Measurements from ENCODE around the gene MAB21L4.

The MAB21L4 gene

DNA sequence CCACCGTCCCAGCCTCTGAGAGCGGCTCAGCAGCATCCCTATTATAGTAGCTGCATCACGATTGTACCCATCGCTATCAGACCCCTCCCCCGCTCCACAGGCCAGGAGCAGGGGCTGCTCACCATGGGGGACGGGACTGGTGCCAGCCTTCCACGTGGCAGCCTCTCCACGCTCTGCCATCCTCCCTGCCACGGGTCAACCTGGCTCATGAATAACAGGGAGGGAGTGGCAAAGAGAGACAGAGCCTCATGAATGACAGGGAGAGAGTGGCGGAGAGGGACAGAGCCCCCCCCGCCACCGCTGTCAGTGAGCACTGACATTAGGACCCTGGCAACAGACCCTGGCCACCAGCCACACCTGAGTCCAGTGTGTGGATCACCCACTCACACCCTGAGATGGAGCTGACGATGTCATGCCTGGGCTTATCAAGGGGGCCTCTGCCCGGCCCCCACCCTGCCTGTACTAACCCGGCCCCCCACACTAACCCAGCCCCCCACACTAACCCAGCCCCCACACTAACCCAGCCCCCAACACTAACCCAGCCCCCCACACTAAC lies 27.1 kb upstream of the MAB21L4 start:
- no peak for DNase-seq

DNA sequence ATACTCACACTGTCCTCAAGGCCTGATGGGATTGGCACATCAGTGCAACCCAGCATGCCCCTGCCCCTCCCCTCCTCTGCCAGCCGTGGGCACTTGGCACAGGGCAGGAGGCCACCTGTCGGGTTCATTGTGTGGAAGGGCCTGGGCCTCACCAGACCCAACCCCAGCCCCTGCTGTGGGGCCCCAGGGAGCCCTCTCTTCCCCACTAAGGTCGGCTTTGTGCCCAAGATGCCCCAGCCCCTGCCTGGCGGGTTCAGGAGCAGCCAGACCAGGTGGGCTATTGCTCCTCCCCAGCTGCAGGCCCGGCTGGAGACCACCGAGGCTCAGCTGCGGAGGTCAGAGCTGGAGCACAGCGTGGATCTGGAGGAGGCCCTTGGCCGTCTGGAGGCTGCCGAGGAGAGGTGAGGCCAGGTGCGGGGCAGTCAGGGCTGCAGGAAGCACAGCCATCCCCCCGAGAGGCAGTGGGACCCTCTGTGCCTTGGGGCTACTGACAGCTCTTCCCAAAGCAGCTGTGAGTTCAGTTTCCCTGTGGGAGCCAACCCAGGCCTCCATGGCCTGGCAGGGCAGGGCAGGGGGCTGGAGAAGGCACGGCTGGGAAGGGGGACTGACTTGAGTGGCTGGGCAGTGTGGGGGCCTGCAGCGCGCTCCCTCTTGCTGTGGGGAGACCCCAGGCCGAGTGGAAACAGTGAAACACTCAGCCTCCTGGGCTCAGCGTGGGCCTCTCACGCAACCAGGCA lies 26.5 kb upstream of the MAB21L4 start:
- DNase-seq = no peak

DNA sequence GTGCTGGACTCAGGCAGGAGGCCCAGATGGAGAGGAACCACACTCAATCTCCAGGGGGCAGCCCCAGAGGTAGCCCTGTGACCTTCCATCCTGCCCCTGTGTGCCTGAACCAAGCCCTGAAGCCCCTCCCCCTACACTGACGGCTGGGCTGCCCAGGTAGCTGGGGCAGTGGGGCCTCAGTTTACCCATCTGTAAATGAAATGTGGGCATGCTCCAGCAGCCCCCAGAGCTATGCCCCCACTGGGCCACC lies 26.0 kb upstream of the MAB21L4 start:
- no peak for DNase-seq

DNA sequence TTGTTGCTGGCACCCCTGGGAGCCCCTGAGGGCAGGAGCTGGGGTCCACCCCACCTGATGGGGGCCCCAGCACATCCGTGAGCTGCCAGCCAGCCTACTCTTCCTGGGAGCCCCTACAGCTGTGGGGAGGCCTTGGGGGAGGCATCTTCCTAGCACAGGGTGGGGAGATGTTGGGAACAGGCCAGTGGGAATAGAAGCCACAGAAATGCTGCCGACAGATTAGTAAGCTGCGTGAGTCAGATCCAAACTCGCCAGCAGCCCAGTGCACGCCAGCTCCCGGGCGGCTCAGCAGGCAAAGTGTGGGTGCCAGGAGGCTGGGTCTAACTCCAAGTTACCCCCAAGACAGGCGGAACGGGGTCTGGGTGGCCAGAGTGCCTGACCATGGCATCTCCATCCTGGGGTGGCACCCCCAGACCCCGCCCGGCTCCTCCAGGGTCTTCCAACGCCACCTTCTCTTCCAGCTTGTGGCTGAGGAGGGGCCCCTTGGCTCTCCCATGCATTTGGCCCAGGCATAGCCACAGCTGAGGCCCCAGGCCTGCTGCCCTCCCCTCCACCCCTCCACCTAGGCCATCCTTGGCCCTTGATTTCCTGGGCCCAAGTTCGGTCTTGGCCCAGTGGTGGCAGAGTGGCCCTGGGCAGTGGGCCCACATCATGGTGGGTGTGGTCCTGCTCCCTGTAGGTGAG lies 25.5 kb upstream of the MAB21L4 start:
- no peak for DNase-seq

DNA sequence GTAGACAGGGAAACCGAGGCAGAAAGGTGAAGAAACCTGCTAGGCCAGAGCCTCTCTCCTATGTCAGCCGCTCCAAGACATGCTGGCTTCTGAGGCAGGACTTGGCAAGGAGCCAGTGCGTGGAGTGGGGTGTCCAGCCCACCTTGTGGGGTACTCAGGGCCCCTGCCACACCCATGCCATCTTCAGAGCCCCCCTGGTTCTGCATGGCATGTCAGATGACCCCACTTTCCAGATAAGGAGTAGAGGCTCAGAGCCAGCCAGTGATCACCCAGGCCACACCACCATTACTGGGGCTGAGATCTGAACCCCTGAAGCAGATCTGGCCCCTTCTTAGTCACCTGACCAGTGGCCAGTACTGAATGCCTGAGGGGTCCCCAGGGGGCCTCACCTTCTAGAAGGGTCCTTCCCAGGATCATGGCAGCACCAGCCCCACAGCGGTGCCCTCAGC lies 24.9 kb upstream of the MAB21L4 start:
- DNase-seq = no peak

DNA sequence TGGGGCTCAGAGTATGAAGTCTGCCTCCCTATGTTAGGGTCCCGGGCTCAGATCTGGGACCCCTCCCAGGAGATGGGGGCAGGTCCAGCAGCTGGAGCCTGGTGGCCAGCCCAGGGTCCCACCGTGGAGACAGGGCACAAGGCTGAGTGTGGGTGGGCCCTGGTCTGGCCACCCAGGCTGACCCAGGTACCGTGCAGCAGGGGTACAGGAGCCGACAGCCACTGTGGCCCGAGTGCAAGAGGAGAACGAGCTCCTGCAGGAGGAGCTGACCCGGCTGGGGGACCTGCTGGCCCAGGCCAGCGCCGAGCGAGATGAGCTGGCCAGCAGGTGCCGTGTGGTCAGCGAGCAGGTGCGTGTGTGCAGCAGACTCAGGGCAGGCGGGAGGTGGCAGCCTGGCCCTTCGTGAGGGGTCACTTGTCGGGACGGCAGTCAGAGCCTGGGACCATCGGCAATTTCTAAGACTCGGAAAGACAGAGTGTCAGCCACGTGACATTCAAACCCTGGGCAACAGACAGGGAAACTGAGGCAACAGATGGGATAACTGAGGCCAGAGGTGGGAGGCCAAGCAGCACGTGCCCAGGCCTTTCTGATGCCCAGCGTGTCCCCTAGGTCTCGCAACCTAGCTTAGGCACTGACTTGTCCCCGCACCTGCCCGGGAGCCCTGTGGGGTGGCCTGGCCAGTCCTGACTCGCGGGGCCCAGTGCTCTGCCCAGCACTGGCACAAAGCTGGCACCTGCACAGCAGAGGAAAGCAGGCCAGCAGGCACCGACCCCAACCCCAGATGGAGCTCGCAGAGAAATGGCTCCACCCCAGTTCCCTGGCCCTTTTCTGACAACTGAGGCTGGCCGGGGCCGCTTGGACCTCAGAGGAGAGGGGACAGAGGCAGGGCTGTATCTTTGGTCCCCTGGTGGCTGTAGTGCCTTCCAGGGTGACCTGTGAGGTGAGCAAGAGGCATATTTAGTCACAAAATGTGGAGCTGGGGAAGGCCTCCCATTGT lies 24.1 kb upstream of the MAB21L4 start:
- DNase-seq = no peak

DNA sequence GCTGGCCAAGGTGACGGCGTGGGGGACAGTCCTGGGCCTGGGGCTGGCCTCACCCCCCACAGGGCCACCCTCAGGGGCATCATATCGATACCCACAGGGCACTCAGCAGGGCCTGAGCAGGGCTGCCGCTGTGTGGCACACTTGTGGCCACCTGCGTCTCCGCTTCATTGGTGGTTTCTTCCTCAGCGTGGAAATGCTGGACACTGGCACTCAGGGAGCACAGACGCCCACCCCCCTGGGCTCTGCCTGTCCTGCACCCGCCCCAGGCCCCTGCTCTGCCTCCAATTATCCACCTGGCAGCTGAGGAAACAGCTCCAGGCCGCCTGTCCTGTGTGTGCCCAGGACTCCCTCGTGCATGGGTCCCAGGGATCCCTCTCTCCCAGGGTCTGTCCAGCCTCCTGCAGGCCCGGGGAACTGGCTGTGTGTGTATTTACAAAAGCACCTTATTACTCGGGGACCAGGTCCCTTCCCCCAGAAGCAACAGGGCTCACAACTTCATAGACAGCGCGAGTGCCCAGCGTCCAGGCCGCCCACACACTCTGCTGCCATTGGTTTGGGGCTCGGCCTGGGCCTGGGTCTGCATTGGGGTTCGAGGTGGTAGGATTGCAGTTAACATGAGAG lies 23.3 kb upstream of the MAB21L4 start:
- no peak for DNase-seq

DNA sequence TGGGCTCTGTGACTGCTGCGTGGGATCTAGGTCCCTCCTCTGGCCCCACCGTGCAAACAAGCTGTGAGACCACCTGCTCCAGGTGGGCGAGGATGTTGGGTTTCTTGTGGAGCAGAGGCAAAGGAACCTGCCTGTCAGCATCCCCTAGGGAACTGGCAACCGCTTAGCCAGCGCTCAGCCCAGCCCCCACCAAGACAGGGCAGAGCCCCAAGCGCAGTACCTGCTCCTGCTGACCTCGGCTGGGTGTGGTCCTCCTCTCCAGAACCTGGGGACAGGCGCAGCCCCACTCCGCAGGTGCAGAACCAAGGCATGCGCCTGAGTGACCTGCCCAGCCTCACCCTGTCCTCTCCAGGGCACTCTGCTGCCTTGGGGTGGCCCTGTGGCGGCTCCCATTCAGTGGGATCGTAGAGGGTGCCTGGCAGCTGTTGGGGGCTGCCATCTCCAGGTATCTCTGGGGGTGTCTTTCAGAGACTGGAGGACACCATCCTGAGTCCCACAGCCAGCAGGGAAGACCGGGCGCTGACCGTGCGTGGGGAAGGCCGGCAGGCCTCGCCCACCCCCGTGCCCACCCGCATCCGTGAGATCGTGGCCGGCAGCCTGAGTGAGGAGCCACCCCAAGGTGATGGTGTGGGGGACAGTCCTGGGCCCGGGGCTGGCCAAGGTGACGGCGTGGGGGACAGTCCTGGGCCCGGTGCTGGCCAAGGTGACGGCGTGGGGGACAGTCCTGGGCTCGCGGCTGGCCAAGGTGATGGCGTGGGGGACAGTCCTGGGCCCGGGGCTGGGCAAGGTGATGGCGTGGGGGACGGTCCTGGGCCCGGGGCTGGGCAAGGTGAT lies 22.5 kb upstream of the MAB21L4 start:
- no peak for DNase-seq

DNA sequence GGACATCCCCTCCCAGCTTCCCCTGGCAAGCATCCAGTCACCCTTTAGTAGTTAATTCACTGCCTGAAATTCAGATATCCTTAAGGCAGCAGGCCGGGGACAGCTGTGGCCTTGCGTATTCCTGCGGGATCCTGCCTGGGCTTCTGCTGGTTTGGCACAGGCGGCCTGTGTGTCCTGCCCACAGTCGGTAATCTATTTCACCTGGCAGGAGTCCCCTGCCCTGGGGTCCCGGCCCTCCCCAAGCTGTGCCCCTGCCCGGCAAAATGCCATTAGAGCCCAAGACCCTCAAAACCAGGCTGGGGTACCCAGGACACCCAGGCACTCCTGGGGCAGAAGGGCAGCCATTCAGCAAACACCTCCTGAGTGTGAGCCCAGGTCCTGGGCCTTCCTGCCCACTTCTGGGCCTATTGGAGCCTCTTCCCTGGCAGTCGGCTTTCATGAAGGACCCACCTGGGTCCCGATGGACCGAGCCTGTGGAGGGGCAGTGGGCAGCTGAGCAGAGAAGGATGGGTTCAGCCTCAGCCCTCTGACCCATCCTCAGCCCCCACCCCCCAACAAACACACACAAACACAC lies 21.8 kb upstream of the MAB21L4 start:
- no peak for DNase-seq

DNA sequence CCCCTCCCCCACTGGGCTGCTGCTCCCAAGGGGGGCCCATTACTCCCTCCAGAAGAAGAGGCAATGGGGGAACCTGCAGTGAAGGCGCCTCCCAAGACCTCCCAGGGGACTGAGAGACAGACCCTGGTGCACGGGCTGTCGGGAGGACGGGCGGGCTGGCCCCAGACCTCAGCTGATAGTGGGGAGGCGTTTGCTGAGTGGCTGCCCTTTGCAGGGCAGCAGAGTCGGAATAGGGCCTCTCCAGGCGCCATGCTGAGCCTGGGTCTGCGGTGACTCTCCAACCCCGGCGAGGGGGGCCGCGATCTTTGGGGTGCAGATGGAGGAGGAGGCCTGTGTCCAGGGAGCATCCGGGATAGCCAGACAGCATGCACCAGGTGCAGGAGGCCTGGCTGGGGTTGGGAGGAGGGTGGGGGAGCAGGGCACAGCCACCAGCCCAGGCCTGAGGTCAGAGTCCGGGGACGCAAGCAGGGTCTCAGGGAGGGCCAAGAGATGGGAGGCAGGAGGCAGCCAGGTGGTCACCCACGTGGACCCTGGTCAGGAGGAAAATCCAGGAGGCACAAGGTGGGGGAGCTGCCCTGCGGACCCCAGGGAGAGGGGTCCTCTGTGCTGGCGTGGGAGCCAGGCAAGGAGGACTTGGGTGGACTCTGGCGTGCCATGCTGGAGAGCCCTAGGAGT lies 21.2 kb upstream of the MAB21L4 start:
- no peak for DNase-seq

DNA sequence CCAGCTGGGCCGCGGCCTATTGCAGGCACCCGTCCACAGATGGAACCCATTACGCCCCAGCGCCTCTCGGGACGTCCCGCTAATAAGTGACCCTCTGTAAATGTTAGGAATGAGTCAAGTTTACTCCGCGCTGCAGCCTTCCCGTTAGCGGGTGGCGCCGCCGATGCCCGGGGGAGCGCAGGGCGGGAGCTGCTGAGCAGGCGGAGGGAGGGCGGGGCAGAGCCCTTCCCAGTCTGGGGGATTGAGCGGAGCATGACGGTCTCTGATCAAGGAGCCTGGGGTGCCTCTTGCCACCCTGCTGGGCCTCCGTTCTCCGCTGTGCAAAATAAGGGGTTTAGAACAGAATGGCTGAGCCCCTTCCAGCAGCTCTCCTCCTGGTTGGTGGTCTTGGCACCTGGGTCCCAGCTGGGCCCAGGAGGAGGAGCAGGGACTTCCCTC lies 20.6 kb upstream of the MAB21L4 start:
- DNase-seq = no peak

DNA sequence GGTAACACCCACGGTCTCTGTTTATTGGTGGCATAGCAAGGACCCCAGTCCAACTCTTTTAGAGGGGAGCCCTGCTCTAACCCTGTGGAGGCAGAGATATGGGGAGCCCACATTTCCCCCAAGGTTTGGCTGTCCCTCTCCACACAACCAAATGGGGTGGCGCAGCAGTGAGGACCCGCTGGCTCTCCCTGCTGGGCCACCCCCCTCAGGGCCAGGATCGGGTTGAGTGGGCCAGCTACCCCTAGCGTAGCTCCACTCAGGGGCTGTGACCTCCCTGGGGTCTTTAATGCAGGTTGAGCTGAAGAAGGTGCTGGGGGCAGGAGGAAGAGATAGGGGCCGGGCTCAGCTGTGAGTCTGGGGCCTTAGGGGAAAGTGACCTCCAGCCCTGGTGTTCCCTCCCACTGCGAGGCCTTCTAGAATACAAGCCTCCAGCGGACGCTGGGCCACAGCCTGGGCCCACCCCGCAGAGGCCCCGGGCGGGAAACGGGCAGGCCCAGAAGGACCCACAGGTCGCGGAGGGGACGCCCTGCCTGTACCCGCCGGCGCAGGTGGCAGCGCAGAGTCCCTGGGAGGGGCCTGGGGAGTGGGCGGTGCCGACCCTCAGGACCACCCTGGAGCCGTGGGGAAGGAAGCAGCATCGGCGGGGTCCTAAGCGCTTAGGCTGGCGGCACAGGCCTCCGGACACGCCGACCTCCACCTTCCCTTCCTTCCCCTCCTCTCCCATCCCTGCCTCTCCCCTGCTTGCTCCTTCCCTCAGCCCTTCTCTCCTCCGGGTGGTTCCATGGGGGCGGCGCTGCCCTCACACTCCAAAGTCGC lies 19.8 kb upstream of the MAB21L4 start:
- no peak for DNase-seq

DNA sequence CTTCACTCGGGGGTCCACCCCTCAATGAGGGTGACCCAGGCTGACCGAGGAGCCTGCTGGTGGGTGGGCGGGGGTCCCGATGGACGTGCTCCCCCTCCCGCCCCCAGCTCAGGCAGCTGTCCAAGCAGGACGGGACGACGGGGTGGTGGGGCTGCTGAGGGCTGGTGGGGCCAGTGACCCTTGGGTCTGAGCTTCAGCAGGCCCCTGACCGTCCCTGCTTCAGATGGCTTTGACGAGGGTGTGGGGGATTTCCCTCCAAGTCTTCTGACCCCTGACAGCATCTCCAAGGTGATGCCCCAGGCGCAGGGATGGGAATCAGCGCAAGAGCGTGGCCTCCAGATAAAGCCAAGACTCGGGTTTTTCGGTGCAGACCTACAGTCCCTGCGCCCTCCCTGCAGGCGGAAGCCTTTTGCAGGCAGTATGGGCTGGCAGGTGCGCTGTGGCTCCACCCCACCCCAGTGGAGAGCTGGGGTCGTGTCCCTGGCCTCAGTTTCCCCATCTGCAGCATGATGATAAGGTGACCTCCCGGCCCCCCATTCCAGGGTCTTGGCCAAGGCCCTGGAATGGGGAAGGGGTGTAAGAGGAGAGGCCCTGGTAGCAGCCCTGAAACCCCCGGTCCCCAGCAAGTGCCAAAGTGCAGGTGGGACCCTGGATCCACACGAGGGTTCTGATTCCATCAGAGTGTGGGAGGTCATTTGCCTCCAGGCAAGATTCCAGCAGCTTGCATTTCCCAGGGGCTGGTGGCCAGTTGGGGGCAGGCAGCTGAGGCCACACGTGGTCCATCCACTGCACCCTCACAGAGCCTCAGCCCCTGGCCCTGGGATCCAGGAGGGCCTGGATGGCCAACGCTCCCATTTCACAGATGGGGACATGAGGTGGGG lies 18.9 kb upstream of the MAB21L4 start:
- DNase-seq = no peak

DNA sequence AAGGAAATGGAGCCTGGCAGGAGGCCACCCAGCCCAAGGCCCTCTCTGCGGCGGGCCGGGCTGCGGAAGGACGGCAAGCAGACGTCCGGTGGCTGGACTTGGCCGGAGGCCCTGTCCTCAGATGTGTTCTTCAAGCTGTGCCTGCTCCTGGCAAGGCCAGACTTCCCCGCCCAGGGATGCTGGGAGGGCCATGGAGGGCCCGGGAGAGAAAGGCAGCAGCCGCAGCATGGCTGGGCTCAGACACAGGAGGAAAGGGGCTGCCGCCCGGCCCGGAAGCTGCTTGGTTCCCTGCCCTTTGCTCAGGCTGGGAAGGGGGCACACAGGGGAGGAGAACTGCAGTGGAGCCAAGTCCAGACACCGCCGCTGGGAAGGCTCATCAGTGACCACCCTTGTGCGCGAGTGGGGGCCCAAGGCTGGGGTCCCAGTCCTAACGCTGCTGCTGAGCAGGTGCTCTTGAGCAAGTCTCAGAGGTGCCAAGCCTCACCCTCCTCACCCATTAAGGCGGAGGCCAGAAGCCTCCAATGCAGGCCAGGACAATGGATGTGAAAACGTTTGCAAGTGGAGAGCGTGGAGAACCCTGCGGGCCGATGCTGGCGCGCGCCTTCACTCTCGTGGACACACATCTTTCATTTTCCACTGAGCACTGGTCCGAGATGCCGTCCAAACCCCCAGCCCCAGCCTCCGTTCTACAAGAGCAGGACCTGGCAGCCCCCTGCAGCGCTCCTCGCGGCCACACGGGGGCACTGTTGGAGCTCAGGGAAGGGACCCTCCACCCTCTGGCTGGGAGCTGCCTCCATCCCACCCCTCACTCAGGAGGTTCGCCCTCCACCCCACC lies 18.1 kb upstream of the MAB21L4 start:
- DNase-seq = peak; percentile 7

DNA sequence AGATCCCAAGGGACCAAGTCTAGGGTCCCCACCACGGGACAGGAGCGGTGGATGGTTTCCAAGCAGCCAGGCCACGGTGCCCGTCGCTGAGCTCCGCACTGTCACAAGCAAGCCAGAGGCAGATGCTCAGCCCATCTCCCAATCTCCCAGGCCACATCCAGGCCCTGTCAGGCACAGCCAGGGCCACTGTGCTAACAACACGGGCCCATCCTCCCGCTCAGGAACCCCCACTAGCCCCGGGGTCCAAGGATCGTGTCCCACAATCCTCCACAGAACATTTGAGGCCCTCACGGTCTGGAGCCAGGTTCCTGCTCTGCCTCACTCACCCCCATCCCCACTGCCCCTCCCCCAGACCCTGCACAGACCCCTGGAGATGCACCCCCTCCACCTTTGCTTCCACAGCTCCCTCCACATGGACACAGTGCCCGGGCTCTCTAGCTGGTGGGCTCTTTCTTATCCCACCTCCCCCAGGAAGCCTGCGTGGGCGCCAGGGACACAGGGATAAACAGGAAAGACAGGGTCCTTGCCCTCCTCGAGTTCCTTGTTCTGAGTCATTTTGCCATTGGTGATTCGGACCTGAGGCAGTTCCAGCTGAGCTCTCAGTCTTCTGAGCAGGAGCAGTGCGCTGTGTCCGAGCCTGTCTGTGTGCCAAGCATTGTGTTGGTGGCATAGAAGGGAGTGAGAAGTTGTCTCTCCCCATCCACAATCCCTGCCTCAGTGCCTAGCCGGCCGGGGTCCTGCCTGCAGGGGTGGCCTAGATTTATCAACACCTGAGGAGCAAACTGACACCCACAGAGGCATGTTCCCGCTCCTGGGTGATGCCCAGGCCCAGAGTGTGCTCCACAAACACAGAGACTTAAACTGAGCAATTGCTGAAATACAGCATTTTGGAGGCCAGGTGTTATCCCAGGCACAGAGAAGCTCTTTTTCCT lies 17.2 kb upstream of the MAB21L4 start:
- DNase-seq = no peak

DNA sequence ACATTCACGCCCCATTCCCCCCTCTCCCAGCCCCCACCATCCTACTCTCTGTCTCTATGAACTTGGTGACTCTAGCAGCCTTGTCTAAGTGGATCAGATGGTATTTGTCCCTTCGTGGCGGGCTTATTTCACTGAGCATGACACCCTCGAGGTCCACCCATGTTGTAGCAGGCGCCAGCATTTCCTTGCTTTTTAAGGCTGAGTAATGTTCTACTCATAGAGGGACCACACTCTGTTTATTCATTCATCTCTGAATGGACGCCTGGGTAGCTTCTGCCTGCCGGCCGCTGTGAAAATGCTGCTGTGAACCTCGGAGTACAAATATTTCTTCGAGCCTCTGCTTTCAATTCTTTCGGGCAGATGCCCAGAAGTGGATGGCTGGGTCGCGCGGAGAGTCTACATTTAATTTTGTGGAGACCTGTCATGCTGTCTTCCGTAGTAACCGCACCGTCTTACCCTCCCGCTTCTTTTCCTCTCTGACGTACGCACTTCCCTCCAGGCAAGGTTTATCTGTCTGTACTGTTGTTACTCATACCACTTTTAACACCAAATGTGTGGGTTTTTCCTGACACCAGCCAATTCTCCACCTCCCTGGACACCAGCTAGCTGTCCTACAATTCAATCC lies 15.8 kb upstream of the MAB21L4 start:
- no peak for DNase-seq

All from NCI-H2029 treated with DMSO at 0.1 percent for 48 hours (cell line).